Neutrophil (primary cell): Measurements from ENCODE around the gene FAM174B.

ENCODE experiments used
- H3K27ac ChIP-seq: fragments of 200-600 bp; sonication (generic); 2 replicates; pipeline ENCODE4 v1.5.1; 2016; ENCODE audit warnings: mild to moderate bottlenecking, moderate library complexity
- H3K27me3 ChIP-seq: fragments of 200-600 bp; sonication (generic); 2 replicates; pipeline ENCODE4 v1.6.0; 2016; ENCODE audit warnings: mild to moderate bottlenecking
- H3K36me3 ChIP-seq: fragments of 200-600 bp; sonication (generic); 2 replicates; pipeline ENCODE4 v1.5.1; 2017
- H3K4me1 ChIP-seq, 2 experiments: fragments of 200-600 bp in 1 of 2; sonication (generic) in 1 of 2; 1 replicate in 1 of 2; 2 replicates in 1 of 2; pipeline versions ENCODE4 v1.5.1 to v1.6.1; 2013 to 2016; ENCODE audit warnings: low read depth in 1 of 2, low read length in 1 of 2, mild to moderate bottlenecking in 1 of 2, moderate library complexity in 1 of 2; ENCODE audit not compliant: control insufficient read depth in 1 of 2, insufficient read depth in 1 of 2
- H3K4me3 ChIP-seq, 2 experiments: fragments of 200-600 bp in 1 of 2; sonication (generic) in 1 of 2; 1 replicate in 1 of 2; 2 replicates in 1 of 2; pipeline ENCODE4 v1.5.1; 2013 to 2016; ENCODE audit warnings: low read depth in 1 of 2, low read length in 1 of 2, mild to moderate bottlenecking in 1 of 2, moderate library complexity in 1 of 2
- H3K9me3 ChIP-seq: fragments of 200-600 bp; sonication (generic); 2 replicates; pipeline ENCODE4 v1.5.1; 2016
- TF ChIP-seq, protein P1 (sequence below): fragments of 200-600 bp; sonication (generic); IDR thresholded peaks from 2 replicates; pipeline ENCODE4 v1.5.1; 2016; ENCODE audit warnings: antibody characterized with exemption

Gene FAM174B

DNA sequence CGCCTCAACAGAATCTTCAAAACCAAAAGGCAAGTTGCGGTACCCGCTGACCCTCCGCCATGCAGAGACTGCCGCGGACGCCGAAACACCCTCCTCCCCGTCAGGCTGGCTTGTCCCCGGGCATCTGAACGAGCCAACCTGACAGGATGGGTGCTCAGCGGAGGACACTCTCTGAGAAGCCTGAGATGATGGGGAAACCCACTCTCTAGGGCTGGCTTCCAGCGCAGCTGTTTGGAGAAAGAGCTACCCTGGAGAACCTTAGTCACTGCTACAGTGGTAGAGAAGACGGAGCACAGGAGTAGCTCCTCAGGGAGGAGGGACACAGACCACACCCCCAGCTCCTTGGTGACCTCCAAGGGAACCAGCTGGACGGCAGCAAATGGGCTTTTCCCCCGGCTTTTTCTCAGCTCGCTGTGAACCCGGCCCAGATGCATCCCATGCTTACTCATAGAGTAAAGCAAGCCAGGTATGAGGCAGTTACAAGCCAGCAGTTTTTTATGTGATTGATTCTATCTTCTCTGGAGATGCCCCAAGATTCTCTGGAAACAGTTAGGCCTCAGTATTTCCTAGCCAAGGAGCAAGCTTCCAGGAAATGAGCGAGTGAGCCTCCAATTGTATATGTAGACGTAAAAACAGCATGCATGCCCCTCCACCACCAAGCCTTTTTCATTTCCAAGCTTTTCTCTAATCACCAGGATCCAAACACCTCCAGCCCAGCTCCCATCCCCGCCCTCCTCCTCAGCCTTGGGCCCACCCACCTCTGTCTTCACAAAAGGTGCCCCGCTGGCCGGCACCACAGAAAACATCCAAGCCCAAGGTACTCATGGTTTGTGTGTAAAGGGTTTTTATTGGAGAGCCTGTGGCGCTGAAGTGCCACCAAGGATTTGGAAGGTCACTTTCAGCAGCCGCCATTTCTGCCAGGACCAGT is 38.7 kb downstream of the FAM174B start:
- Histone ChIP-seq H3K4me3 (no peak overlapping the region), H3K36me3 (no peaks in the 10 kb centered on the region), H3K9me3 (no peaks in the 10 kb centered on the region), H3K27ac (no peak overlapping the region), H3K4me1 (no peaks in the 10 kb centered on the region), H3K27me3 (no peaks in the 10 kb centered on the region)
- TF ChIP-seq, protein P1, sequence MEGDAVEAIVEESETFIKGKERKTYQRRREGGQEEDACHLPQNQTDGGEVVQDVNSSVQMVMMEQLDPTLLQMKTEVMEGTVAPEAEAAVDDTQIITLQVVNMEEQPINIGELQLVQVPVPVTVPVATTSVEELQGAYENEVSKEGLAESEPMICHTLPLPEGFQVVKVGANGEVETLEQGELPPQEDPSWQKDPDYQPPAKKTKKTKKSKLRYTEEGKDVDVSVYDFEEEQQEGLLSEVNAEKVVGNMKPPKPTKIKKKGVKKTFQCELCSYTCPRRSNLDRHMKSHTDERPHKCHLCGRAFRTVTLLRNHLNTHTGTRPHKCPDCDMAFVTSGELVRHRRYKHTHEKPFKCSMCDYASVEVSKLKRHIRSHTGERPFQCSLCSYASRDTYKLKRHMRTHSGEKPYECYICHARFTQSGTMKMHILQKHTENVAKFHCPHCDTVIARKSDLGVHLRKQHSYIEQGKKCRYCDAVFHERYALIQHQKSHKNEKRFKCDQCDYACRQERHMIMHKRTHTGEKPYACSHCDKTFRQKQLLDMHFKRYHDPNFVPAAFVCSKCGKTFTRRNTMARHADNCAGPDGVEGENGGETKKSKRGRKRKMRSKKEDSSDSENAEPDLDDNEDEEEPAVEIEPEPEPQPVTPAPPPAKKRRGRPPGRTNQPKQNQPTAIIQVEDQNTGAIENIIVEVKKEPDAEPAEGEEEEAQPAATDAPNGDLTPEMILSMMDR = no peak

DNA sequence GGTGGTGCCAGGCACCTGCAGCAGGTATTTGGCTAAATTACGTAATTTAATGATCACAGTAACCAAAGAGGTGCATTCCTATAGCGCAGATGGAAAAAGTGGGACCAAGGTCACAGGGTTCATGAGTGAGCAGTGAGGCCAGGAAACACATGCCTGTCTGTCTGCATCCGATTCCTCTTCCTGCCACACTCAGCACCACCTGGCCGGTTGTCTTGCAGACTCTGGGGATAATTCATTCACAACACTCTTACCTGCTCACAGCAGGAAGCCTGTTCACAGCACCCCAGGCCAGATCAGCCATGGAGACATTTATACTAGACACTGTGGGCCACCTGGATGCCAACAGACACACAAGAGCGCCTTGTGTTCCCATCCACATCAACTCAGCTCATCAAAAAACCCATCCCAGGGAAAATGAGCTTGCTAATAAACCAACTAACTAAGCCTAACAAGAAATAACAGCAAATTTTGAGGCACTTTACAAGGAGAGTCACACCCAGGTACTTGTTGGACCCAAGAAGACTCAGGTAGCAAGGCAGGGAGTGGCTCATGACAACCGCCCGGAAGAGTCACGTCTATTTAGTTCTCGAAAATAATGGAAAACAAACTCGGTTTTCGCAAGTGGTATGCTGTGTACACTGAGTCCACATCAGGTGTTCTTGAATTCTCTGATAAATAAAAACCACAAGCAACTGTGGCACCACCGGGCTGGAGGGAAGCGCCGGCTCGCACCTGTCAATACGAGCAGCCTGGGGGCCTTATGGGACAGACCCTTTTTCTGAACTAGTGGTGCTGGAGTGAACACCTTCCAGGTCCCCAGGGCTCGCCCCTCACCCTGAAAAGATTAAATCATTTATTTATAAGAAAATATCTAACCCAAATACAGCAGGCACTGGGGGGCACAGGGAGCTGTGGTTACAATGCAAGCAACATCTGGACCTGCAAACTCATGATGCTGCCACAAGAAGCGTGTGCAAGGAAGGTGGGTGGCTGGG is 40.5 kb downstream of the FAM174B start:
- no peaks in the 10 kb centered on the region for H3K4me1 ChIP-seq
- H3K36me3 ChIP-seq = no peaks in the 10 kb centered on the region
- no peaks in the 10 kb centered on the region for H3K27me3 ChIP-seq
- no peaks in the 10 kb centered on the region for H3K9me3 ChIP-seq
- TF ChIP-seq, protein P1 = no peak
- H3K4me3 ChIP-seq = no peak overlapping the region
- H3K27ac ChIP-seq = no peak overlapping the region

DNA sequence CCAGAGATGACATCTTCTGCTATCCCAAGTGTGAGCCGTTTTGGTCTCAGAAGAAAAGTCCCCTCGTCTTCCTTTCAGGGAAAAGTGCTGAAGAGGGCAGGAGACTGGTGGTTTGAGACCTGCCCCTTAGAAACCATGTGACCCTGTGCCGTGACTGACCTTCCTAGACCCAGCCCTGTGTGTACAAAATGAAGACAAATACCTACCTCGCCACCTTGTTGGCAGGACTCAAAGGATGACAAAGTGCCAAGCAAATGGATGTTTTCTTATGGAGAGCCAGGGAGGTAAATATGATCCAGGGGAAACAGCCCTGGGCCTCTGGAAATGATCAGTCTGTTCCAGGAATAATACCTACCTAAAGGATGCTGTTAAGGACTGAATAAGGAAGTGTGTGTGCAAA is 41.3 kb downstream of the FAM174B start:
- Histone ChIP-seq H3K36me3 (no peaks in the 10 kb centered on the region), H3K27ac (no peak overlapping the region), H3K4me1 (no peaks in the 10 kb centered on the region), H3K4me3 (no peak overlapping the region), H3K27me3 (no peaks in the 10 kb centered on the region), H3K9me3 (no peaks in the 10 kb centered on the region)
- TF ChIP-seq, protein P1 = no peak

DNA sequence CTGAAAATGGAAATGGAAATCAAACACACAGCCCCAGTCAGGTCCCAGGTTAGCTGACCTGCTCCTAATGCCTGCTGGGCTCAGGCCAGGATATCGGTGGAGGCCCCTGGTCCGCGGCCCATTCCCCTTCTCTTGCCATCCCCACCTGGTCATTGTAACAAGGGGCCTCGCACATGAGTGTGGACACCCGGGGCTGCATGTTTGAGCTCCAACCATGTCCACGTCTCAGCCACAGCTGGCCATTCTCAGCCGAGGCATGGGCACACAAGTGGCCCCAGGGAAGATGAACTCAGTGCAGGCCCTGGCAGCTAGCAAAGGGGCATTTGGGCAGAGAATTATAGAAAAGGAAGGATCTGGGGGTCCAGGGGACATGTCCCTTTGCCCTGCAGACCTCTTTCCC is 41.7 kb downstream of the FAM174B start:
- TF ChIP-seq, protein P1 = no peak
- H3K9me3 ChIP-seq = no peaks in the 10 kb centered on the region
- no peaks in the 10 kb centered on the region for H3K27me3 ChIP-seq
- H3K36me3 ChIP-seq = no peaks in the 10 kb centered on the region
- no peak overlapping the region for H3K27ac ChIP-seq
- H3K4me3 ChIP-seq = no peak overlapping the region
- no peaks in the 10 kb centered on the region for H3K4me1 ChIP-seq

DNA sequence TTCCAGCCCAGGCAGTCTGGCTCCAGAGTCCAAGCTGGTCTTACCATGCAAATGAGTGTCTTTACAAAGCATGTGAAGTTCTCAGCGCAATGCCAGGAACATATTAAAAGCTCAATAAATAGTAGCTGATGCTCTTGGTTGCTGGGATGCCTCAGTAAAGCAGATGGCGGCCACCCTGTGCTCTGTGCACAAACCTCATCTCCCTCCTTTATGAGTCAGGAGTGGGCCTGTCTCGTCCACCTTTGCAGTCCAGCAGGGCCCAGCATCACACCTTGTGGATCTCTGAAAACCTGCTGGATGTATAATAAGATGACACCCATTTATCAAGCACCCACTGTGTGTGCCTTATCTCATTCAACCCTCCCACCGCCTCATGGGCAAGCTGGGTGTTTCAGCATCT is 42.7 kb downstream of the FAM174B start:
- H3K36me3 ChIP-seq = no peaks in the 10 kb centered on the region
- no peaks in the 10 kb centered on the region for H3K4me1 ChIP-seq
- no peaks in the 10 kb centered on the region for H3K27me3 ChIP-seq
- no peak overlapping the region for H3K4me3 ChIP-seq
- TF ChIP-seq, protein P1 = no peak
- H3K27ac ChIP-seq = no peak overlapping the region
- H3K9me3 ChIP-seq = no peaks in the 10 kb centered on the region
